Karpas-422 (cell line): ENCODE data around the gene SH2D7. TPM values are rescaled to one million over a fixed set of nuclear protein-coding genes. Genes with fewer than 3 reads are reported as not detected.
A peak's percentile ranks its signal among the peaks of the same experiment; 100 is the strongest.
"Not testable (repeated sequence)": the region's sequence is repeated elsewhere in the genome, so short reads cannot be mapped to it uniquely, and the experiment has no call there.

Source experiments
- DNase-seq: peaks from one replicate; pipeline ENCODE4 v3.0.0-alpha.2; 2015
- H2AFZ ChIP-seq: fragments of 200-600 bp; sonication (generic); 2 replicates; pipeline ENCODE4 v1.6.1; 2014; ENCODE audit warnings: antibody characterized with exemption, low read length, mixed read lengths
- H3K27ac ChIP-seq: fragments of 200-600 bp; sonication (generic); 2 replicates; pipeline ENCODE4 v1.5.1; 2014; ENCODE audit warnings: mild to moderate bottlenecking, low read length, moderate library complexity
- H3K27me3 ChIP-seq: fragments of 200-600 bp; sonication (generic); 2 replicates; pipeline ENCODE4 v1.6.1; 2014; ENCODE audit warnings: low read length, mixed read lengths
- H3K36me3 ChIP-seq: fragments of 200-600 bp; sonication (generic); 2 replicates; pipeline ENCODE4 v1.6.1; 2014; ENCODE audit warnings: low read length, mixed read lengths; ENCODE audit not compliant: insufficient read depth
- H3K4me1 ChIP-seq: fragments of 200-600 bp; sonication (generic); 2 replicates; pipeline ENCODE4 v1.6.1; 2014; ENCODE audit warnings: mild to moderate bottlenecking, low read length, mixed read lengths
- H3K4me2 ChIP-seq: fragments of 200-600 bp; sonication (generic); 2 replicates; pipeline ENCODE4 v1.6.1; 2014; ENCODE audit warnings: low read length, low read depth, mild to moderate bottlenecking; ENCODE audit not compliant: poor library complexity, severe bottlenecking
- H3K4me3 ChIP-seq: fragments of 200-600 bp; sonication (generic); 2 replicates; pipeline ENCODE4 v1.5.1; 2014; ENCODE audit warnings: mild to moderate bottlenecking, antibody characterized with exemption, low read length, mixed read lengths
- H3K79me2 ChIP-seq: fragments of 200-600 bp; sonication (generic); 2 replicates; pipeline ENCODE4 v1.6.1; 2014; ENCODE audit warnings: mild to moderate bottlenecking, low read length, mixed read lengths
- H3K9ac ChIP-seq: fragments of 200-600 bp; sonication (generic); 2 replicates; pipeline ENCODE4 v1.6.0; 2014; ENCODE audit warnings: low read length
- H3K9me2 ChIP-seq: fragments of 200-600 bp; sonication (generic), shearing (Covaris generic); replicated peaks from 2 replicates; pipeline ENCODE4 v1.6.0; 2014; ENCODE audit warnings: mild to moderate bottlenecking, low read length, moderate library complexity; ENCODE audit not compliant: insufficient read depth
- H3K9me3 ChIP-seq: fragments of 300-700, 200-600 bp; sonication (generic); 2 replicates; pipeline ENCODE4 v1.6.1; 2014; ENCODE audit warnings: low read length, mixed read lengths
- H4K20me1 ChIP-seq: fragments of 200-600 bp; sonication (generic); 2 replicates; pipeline ENCODE4 v1.6.1; 2014; ENCODE audit warnings: mild to moderate bottlenecking, antibody characterized with exemption, low read length, low read depth; ENCODE audit not compliant: insufficient read depth
- small RNA-seq: library from RNA; depleted of rRNA; stranded (forward); fragments of <200 nt; gene quantifications from one replicate; pipeline ENCODE3, GENCODE V24; 2014
- total RNA-seq: library from RNA; depleted of rRNA; stranded (reverse); fragments of >200 nt; shearing (Covaris generic); gene quantifications from 2 replicates; pipeline ENCODE4 v1.2.3, GENCODE V29; 2014; ENCODE audit warnings: low replicate concordance; rRNA removed

SH2D7 gene
- total RNA-seq, 1 experiment from 2014 or later, result not detected

DNA sequence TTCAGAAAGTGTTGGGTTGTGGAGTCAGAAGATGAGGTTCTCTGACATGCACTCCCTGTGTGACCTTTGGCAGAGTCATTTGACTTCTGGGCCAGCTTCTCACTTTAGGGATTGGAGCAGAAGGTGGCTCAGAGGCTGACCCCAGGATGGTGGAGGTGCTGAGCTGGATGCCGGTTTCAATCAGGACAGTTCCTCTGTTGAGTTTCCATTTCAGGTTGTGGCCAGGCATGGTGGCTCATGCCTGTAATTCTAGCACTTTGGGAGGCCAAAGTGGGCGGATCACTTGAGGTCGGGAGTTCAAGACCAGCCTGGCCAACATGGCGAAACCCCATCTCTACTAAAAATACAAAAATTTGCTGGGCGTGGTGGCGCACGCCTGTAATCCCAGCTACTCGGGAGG is 58.7 kb downstream of the SH2D7 start:
- peak overlapping the region; percentile 88; the same call in 1 of the 2 replicates for H3K9ac ChIP-seq
- H3K79me2 ChIP-seq, result peaks cover 68% of the 10 kb centered on the region
- H3K27me3 ChIP-seq, H4K20me1 ChIP-seq, H3K9me2 ChIP-seq, H3K9me3 ChIP-seq, DNase-seq, H3K27ac ChIP-seq, H2AFZ ChIP-seq: not testable (repeated sequence)
- H3K4me2 ChIP-seq, result peak overlapping the region; percentile 100
- H3K36me3 ChIP-seq, result peaks cover 18% of the 10 kb centered on the region; the same call in 1 of the 2 replicates
- H3K4me1 ChIP-seq, result peaks cover 17% of the 10 kb centered on the region
- peak overlapping the region; percentile 79 for H3K4me3 ChIP-seq

Small RNA genes within 50 kb of the gene (small RNA-seq; reads per million reads assigned to genes)
- not detected for gene RF00092

Other genes with a start within 250 kb of the SH2D7 start
- gene TBC1D2B, start 14.8 kb upstream of the SH2D7 start, total RNA-seq, result 20.1 and 38.9 TPM in 2 replicates
- gene CIB2, start 38.9 kb downstream of the SH2D7 start, total RNA-seq, result 1.1 and 4.4 TPM in 2 replicates
- gene IDH3A, start 56.8 kb downstream of the SH2D7 start, total RNA-seq, result 49.3 and 57.2 TPM in 2 replicates
- not detected in 2 replicates for gene ACSBG1, start 142.0 kb downstream of the SH2D7 start, total RNA-seq
- not detected in 2 replicates for gene DNAJA4, start 172.0 kb downstream of the SH2D7 start, total RNA-seq
- 96.9 and 134 TPM in 2 replicates for gene SKIC8, start 207.0 kb downstream of the SH2D7 start, total RNA-seq
- gene CRABP1, start 247.8 kb downstream of the SH2D7 start, total RNA-seq, result not detected in 2 replicates